Fibroblast of pulmonary artery (primary cell): ENCODE measurements around the gene ORC5.
"Not testable (repeated sequence)": the region's sequence is repeated elsewhere in the genome, so short reads cannot be mapped to it uniquely, and the experiment has no call there.

Experiments used
- DNase-seq: peaks from one replicate; pipeline ENCODE4 v3.0.0-alpha.2; 2010; ENCODE audit warnings: low read depth
- H3K4me3 ChIP-seq: replicated peaks from 2 replicates; pipeline ENCODE4 v1.5.1; 2011; ENCODE audit warnings: low read depth, mild to moderate bottlenecking, control low read depth, low read length, moderate library complexity
- TF ChIP-seq, protein P1 (sequence below): IDR thresholded peaks from 2 replicates; pipeline ENCODE4 v1.5.1; 2011; ENCODE audit warnings: mild to moderate bottlenecking, control low read depth, low read length, inconsistent platforms; ENCODE audit errors: missing control alignments

The ORC5 gene

DNA sequence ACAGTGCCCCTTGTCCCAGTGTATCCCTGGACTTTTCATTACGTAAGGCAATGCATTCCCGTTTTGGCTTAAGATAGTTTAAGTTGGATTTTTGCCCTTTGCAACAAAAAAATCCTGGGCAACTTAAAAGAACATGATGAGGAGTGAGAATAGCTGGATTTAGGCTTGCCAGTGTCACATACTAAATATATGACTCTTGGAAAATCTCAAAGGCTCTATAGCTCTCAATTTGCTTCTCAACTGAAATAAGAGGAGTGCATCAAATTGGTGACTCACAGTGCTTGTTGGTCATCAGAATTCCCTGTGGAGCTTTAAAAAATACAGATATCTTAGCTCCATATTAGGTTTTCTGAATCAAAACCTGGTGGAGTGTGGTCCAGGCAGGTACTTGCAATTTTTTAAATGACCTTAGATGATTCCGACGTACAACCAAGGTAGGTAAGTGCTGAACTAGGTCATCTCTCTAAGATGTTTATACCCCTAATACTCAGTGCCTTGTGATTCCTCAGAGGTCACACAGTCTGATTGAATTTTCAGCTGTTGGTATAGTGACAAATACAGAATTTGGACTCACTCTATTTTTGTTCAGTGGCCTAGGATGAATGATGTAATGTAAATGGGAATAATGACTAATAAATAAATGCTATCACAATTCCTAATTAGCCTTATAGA, 33.9 kb upstream of the ORC5 start:
- TF ChIP-seq, protein P1, sequence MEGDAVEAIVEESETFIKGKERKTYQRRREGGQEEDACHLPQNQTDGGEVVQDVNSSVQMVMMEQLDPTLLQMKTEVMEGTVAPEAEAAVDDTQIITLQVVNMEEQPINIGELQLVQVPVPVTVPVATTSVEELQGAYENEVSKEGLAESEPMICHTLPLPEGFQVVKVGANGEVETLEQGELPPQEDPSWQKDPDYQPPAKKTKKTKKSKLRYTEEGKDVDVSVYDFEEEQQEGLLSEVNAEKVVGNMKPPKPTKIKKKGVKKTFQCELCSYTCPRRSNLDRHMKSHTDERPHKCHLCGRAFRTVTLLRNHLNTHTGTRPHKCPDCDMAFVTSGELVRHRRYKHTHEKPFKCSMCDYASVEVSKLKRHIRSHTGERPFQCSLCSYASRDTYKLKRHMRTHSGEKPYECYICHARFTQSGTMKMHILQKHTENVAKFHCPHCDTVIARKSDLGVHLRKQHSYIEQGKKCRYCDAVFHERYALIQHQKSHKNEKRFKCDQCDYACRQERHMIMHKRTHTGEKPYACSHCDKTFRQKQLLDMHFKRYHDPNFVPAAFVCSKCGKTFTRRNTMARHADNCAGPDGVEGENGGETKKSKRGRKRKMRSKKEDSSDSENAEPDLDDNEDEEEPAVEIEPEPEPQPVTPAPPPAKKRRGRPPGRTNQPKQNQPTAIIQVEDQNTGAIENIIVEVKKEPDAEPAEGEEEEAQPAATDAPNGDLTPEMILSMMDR: no peak

DNA sequence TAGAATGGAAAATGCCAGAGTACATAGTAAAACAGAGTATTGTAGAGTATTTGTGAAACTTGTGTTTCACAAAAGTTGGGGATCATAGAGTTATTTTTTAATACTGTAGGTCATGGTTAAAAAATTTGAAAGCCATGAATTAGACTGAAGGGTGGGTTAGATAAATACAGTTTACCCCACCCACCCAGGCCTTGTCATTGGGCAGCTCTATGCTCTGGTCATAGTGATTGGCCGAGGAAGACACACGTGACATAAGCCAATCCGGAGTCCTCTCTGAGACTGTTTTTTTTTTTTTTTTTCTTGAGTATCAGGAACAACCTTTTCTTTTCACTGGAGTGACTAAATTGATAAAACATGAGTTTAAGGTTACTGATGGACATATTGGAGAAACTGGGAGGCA, 33.3 kb upstream of the ORC5 start:
- no peak overlapping the region for H3K4me3 ChIP-seq
- DNase-seq: no peak
- TF ChIP-seq, protein P1: no peak

More for the DNA sequence above, 33.9 kb upstream of the ORC5 start:
- no peak for DNase-seq
- no peak overlapping the region for H3K4me3 ChIP-seq

DNA sequence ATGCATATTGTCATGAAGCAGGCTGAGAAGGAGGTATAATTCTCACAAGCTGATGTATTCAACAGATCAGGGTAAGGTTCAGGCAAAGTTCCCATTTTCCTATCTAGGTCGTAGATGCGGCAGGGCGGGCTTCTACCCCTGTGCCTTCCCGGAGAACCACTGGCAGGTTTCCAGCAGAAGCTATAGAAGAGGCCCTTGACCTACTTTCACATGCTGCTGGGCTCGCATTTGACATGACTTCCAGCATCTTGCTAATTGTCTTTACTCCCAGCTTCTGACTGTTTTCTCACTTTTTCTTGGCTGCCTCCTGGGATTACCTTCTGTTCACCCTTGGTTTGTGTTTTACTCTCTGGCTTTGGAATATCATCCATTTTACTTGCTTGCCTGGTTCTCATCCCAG, 32.6 kb upstream of the ORC5 start:
- no peak for DNase-seq
- TF ChIP-seq, protein P1: no peak

DNA sequence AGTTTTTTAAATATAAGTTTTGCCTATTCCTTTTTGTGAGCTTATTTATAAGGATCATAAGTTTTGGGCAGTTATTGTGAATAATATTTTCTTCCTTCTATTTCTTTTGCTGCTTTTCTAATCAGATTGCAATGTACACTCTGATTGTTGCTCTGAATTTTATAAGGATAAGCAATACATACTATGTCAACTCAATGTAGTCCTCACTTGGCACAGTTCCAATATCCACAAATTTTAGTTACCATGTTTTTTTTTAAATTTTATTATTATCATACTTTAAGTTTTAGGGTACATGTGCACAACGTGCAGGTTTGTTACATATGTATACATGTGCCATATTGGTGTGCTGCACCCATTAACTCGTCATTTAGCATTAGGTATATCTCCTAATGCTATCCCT, 27.2 kb upstream of the ORC5 start:
- not testable (repeated sequence) for DNase-seq, H3K4me3 ChIP-seq

More for the DNA sequence above, 32.6 kb upstream of the ORC5 start:
- H3K4me3 ChIP-seq: no peak overlapping the region

DNA sequence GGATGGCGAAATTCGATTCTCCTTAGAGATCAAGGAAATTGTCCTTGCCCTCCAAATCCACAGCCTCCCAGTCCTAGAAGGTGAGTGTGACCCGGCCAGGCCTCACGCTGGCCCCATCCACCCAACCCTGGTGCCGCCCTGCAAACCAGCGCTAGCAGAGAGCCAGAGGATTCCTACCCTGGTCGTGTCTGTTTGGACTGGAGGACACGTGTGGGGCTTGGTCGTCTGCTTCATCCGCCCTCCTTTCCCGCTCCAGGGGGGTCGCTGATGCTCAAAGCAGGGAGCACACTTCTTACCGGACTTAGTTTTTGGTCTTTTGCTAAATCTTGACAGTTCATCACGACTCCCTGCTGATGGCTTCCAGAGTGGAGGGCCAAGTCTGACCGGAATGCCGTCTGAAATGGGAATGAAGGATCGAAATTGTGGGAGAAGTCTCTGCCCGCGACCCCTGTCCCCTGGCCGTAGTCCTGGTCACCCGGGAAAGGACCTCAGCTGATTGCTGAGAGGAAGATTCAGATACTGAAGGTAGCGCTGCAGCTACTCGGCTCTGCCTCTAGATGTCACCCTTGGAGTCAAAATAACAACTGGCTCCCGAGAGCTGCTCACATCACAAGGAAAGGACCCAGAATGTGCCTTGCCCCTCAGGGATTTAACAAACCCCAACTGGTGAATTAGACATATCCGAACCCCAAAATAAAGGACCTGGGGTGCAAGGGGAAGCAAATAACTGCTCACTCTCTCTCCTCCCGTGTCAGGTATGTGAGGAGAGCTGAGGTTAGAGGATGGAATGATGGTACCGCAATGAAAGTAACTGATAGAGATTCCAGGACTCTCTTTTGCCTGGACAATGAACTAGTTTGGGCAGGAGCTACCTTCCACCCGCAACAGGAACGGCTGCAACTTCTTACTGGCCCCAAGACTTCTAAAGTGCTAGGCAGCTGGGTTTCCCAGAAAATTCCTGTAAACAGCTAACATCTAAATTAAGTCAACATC, 23.5 kb upstream of the ORC5 start:
- TF ChIP-seq, protein P1: peak; percentile 94
- peak; percentile 66 for DNase-seq
- no peak overlapping the region for H3K4me3 ChIP-seq

DNA sequence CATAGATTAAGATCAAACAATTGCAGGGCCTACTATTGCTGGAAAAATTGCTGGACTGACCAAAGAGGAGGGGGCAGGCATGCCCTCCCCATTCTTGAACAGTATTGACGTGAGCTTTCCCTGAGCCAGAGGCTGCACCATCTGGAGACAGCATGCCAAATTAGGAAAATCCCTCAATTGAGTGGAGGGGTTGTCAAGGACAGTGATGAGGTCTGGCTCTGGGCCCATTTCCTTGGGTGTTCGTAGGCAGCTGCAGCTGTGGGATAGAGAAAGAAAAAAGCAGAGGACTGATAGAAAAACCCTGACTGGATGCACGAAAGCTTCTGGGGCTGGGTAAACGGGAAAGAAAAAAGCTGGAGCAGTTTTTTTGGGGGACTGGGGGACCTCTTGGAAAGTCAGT, 22.8 kb upstream of the ORC5 start:
- peak; percentile 82 for DNase-seq

DNA sequence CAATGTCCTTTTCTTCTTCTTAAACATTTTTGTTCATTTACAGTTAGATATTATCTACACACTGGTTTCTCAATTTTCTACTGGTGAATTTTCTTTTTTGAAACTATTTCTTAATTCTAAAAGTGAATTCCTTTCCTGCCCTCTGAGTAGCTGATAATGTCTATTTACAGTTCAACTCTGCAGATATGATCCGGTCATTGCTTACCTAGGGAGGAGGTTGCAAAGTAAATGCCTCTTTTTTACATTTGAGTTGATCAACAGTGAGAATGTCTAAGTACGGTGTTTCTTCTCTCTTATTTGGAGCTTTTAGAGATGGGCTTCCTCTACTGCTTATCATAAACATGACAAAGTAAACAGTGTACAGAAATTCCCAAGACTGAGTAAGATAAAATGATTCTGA, 20.6 kb upstream of the ORC5 start:
- H3K4me3 ChIP-seq: no peak overlapping the region
- no peak for DNase-seq
- TF ChIP-seq, protein P1: no peak

More for the DNA sequence above, 22.8 kb upstream of the ORC5 start:
- TF ChIP-seq, protein P1: no peak
- H3K4me3 ChIP-seq: no peak overlapping the region
